HS-27A (cell line): ENCODE data around the gene S100A14.

Experiments
- DNase-seq: peaks from one replicate; pipeline ENCODE4 v3.0.0-alpha.2; 2012; ENCODE audit warnings: low read depth, missing footprints

The S100A14 gene

GRCh38 chr1:153638261-153638660 is 22.1 kb upstream of the S100A14 start:
- no peak for DNase-seq

GRCh38 chr1:153636312-153636711 is 20.2 kb upstream of the S100A14 start:
- DNase-seq = no peak

GRCh38 chr1:153635872-153636271 is 19.7 kb upstream of the S100A14 start:
- DNase-seq = no peak

- DNase-seq = peak; percentile 97
These were observed 17.9 kb upstream of the S100A14 start, which contains the start of gene CHTOP for GRCh38 chr1:153633754-153634665. Gene CHTOP (plus strand): TSS chr1:153634066. CDS start chr1:153636589, 2,523 bp downstream.

GRCh38 chr1:153633161-153633753 is 17.1 kb upstream of the S100A14 start:
- no peak for DNase-seq

GRCh38 chr1:153631047-153632022 is 15.2 kb upstream of the S100A14 start:
- no peak for DNase-seq

GRCh38 chr1:153630384-153630783 is 14.3 kb upstream of the S100A14 start:
- DNase-seq = no peak

- no peak for DNase-seq
These were observed 13.8 kb upstream of the S100A14 start for GRCh38 chr1:153629971-153630370.

GRCh38 chr1:153629343-153629665 is 13.2 kb upstream of the S100A14 start:
- no peak for DNase-seq

- no peak for DNase-seq
These were observed 12.7 kb upstream of the S100A14 start for GRCh38 chr1:153628638-153629342.

GRCh38 chr1:153627715-153628626 is 11.8 kb upstream of the S100A14 start, which contains the start of gene S100A1:
Gene S100A1 (plus strand): TSS chr1:153628434. CDS start chr1:153630522, 2,088 bp downstream.
- no peak for DNase-seq

- peak; percentile 86 for DNase-seq
These were observed 11.0 kb upstream of the S100A14 start, which contains the start of gene S100A13 for GRCh38 chr1:153626904-153627714. Gene S100A13 (minus strand): TSS chr1:153627505. CDS start chr1:153626472, 1,033 bp downstream.

- DNase-seq = no peak
These were observed 10.4 kb upstream of the S100A14 start for GRCh38 chr1:153626477-153626903.

GRCh38 chr1:153624965-153625611 is 9.0 kb upstream of the S100A14 start:
- DNase-seq = no peak

- DNase-seq = no peak
These were observed 7.0 kb upstream of the S100A14 start for GRCh38 chr1:153623101-153623500.

GRCh38 chr1:153619171-153619570 is 3.0 kb upstream of the S100A14 start:
- DNase-seq = no peak

GRCh38 chr1:153617663-153618062 is 1.5 kb upstream of the S100A14 start:
- DNase-seq = peak; percentile 36

GRCh38 chr1:153616917-153617311 is 789 bp upstream of the S100A14 start:
- no peak for DNase-seq

- no peak for DNase-seq
These were observed 719 bp downstream of the S100A14 start for GRCh38 chr1:153615406-153615805.
